ENCODE results near the gene BARHL1.

- TF ChIP-seq CTCF (optimal IDR thresholded peaks at IDR 0.05 in 1 of 3, IDR thresholded peaks at IDR 0.05 in 1 of 3, conservative IDR thresholded peaks at IDR 0.05 in 1 of 3; ENCODE audit: extremely low read depth in 1 of 3, insufficient read depth in 2 of 3, low read length in 3 of 3) (no peak), EZH2 (IDR thresholded peaks at IDR 0.05; ENCODE audit: low read length) (no peak)
Measured at GRCh38 chr9:132560616-132561202, 21.7 kb upstream of the BARHL1 start.
